Raji (cell line): Measurements from ENCODE around the gene SCGB1C2.

Source experiments
- POLR2A ChIP-seq: IDR thresholded peaks from 2 replicates; pipeline ENCODE4 v1.6.1; 2011; ENCODE audit warnings: low read depth, low read length, control low read depth; ENCODE audit not compliant: insufficient read depth

SCGB1C2 gene

GRCh38 chr17:183021-183420 lies 45.7 kb downstream of the SCGB1C2 start:
- no peak for TF ChIP-seq POLR2A

GRCh38 chr17:185445-186138 lies 48.2 kb downstream of the SCGB1C2 start:
- TF ChIP-seq POLR2A, result no peak

- TF ChIP-seq POLR2A, result no peak
Observed at GRCh38 chr17:187130-187529, 49.8 kb downstream of the SCGB1C2 start.
